Measurements from ENCODE around the gene KDM2A. TPM values are rescaled to one million over a fixed set of nuclear protein-coding genes. Genes with fewer than 3 reads are reported as not detected.

The KDM2A gene
- polyA plus RNA-seq, 2 of the 4 experiments (the other 2 are of a cell fraction): 34.5 to 42.8 TPM

GRCh38 chr11:67245046-67245445, 126.0 kb downstream of the KDM2A start:
- no peak for ATAC-seq
- 93% methylated on average over 11 of the region's 11 CpGs for WGBS (ENCODE audit: missing lambda C conversion rate)
- CTCF ChIA-PET: interaction anchor here (0.9 to 3.8 kb wide), 4 partner anchors 9 to 138 kb away, joined by 3 to 23 read pairs (median 9); no protein-coding TSS in a partner anchor
- TF ChIP-seq POLR2A (IDR thresholded peaks at IDR 0.05; ENCODE audit: low read length): no peak
- Histone ChIP-seq H3K4me2 (no peak overlapping the region), H3K4me1 (peaks cover 20% of the 10 kb centered on the region; the same call in 2 of the 3 replicates), H3K4me3 (no peak overlapping the region), H3K9me3 (no peaks in the 10 kb centered on the region), H3K27ac (no peak overlapping the region)
- POLR2A ChIA-PET: interaction anchor here (0.5 kb wide), 1 partner anchor 131 kb away, joined by 4 read pairs; no protein-coding TSS in a partner anchor
- no peak for FAIRE-seq
- no peak for DNase-seq (ENCODE audit: low read depth in 1 of 2, low spot score in 1 of 2)

- Histone ChIP-seq H3K27ac (no peak overlapping the region), H3K4me1 (0 out of 3 replicates have a peak, but pooled peaks cover 3% of the 10 kb centered on the region), H3K4me2 (no peak overlapping the region), H3K4me3 (no peak overlapping the region), H3K9me3 (no peaks in the 10 kb centered on the region)
- ATAC-seq (no peak), DNase-seq (ENCODE audit: low read depth in 1 of 2, low spot score in 1 of 2) (no peak), FAIRE-seq (no peak)
- 85% methylated on average over 5 of the region's 5 CpGs for WGBS (ENCODE audit: missing lambda C conversion rate)
- no peak for TF ChIP-seq E2F6 (IDR thresholded peaks at IDR 0.05; ENCODE audit: borderline replicate concordance, low read depth)
- no peak for TF ChIP-seq GATA3 (IDR thresholded peaks at IDR 0.05; ENCODE audit: borderline replicate concordance)
- TF ChIP-seq NFE2L2 (conservative IDR thresholded peaks at IDR 0.05; ENCODE audit: low read length): no peak
- TF ChIP-seq ZFP36 (IDR thresholded peaks at IDR 0.05; ENCODE audit: borderline replicate concordance, partially characterized antibody): no peak
- TF ChIP-seq TP53 (CRISPR knock-in tag; IDR thresholded peaks at IDR 0.05): no peak
- no peak for TF ChIP-seq SMC3 (IDR thresholded peaks at IDR 0.05)
- no peak for TF ChIP-seq CHD4 (IDR thresholded peaks at IDR 0.05; ENCODE audit: borderline replicate concordance)
- no peak for TF ChIP-seq RAD21 (conservative IDR thresholded peaks at IDR 0.05 in 1 of 2, IDR thresholded peaks at IDR 0.05 in 1 of 2)
- no peak for TF ChIP-seq HMGXB4 (CRISPR knock-in tag; IDR thresholded peaks at IDR 0.05; ENCODE audit: borderline replicate concordance)
- no peak for TF ChIP-seq HES2 (IDR thresholded peaks at IDR 0.05)
- no peak for TF ChIP-seq POLR2AphosphoS2 (conservative IDR thresholded peaks at IDR 0.05; ENCODE audit: low read length)
- TF ChIP-seq KDM1A (IDR thresholded peaks at IDR 0.05; ENCODE audit: low read depth): no peak
- TF ChIP-seq POLR2A (IDR thresholded peaks at IDR 0.05; ENCODE audit: low read length): no peak
- no peak for TF ChIP-seq EHMT2 (IDR thresholded peaks at IDR 0.05; ENCODE audit: low read depth)
- TF ChIP-seq NPAS2 (CRISPR knock-in tag; IDR thresholded peaks at IDR 0.05; ENCODE audit: borderline replicate concordance): no peak
- TF ChIP-seq HOXB13 (CRISPR knock-in tag; IDR thresholded peaks at IDR 0.05; ENCODE audit: low read depth): no peak
- no peak for TF ChIP-seq FOSB (CRISPR knock-in tag; IDR thresholded peaks at IDR 0.05)
- ChIA-PET POLR2A (no interaction called here), CTCF (interaction anchor here (1.1 to 1.9 kb wide), 5 partner anchors 8 to 195 kb away, joined by 3 to 8 read pairs (median 4); no protein-coding TSS in a partner anchor)
Measured at GRCh38 chr11:67247946-67248550, 129.0 kb downstream of the KDM2A start.

GRCh38 chr11:67248653-67249052, 129.6 kb downstream of the KDM2A start:
- no peak for FAIRE-seq
- ChIA-PET POLR2A (no interaction called here), CTCF (interaction anchor here (0.5 to 1.9 kb wide), 5 partner anchors 9 to 166 kb away, joined by 3 to 8 read pairs (median 4); no protein-coding TSS in a partner anchor)
- ATAC-seq: no peak
- no peak overlapping the region for H3K27ac ChIP-seq
- no peaks in the 10 kb centered on the region for H3K9me3 ChIP-seq
- H3K4me1 ChIP-seq: 0 out of 3 replicates have a peak, but pooled peaks cover 3% of the 10 kb centered on the region
- no peak overlapping the region for H3K4me3 ChIP-seq
- H3K4me2 ChIP-seq: no peak overlapping the region
- no peak for DNase-seq (ENCODE audit: low read depth in 1 of 2, low spot score in 1 of 2)
- TF ChIP-seq HDAC2 (IDR thresholded peaks at IDR 0.05): no peak
- TF ChIP-seq FOSB (CRISPR knock-in tag; IDR thresholded peaks at IDR 0.05): no peak
- TF ChIP-seq PBX3 (IDR thresholded peaks at IDR 0.05): no peak
- no peak for TF ChIP-seq ELK1 (IDR thresholded peaks at IDR 0.05; ENCODE audit: low read depth, low read length)
- TF ChIP-seq HOXA7 (CRISPR knock-in tag; IDR thresholded peaks at IDR 0.05): no peak
- TF ChIP-seq TP53 (CRISPR knock-in tag; IDR thresholded peaks at IDR 0.05): no peak
- no peak for TF ChIP-seq MAZ (IDR thresholded peaks at IDR 0.05; ENCODE audit: borderline replicate concordance, low read depth, low read length)
- TF ChIP-seq FOSL2 (IDR thresholded peaks at IDR 0.05): no peak
- no peak for TF ChIP-seq FOSL2 (CRISPR knock-in tag; IDR thresholded peaks at IDR 0.05)
- no peak for TF ChIP-seq CHD4 (IDR thresholded peaks at IDR 0.05; ENCODE audit: borderline replicate concordance)
- no peak for TF ChIP-seq MAFK (IDR thresholded peaks at IDR 0.05; ENCODE audit: partially characterized antibody)
- TF ChIP-seq CEBPB (IDR thresholded peaks at IDR 0.05): no peak
- TF ChIP-seq PHF8 (IDR thresholded peaks at IDR 0.05; ENCODE audit: borderline replicate concordance, low read depth): no peak
- TF ChIP-seq NR3C1 (IDR thresholded peaks at IDR 0.05): no peak
